Glutamatergic neuron (in vitro differentiated cells): ENCODE results near the gene TRIM46. TPM values are rescaled to one million over a fixed set of nuclear protein-coding genes. Genes with fewer than 3 reads are reported as not detected.

Experiments used
- DNase-seq: peaks from one replicate; pipeline ENCODE4 v3.0.0; 2022
- H3K27ac Mint-ChIP-seq: one replicate; pipeline ENCODE4 v1.8.0; 2020; ENCODE audit warnings: mild to moderate bottlenecking, mixed read lengths, inconsistent platforms; ENCODE audit not compliant: unreplicated experiment
- H3K27me3 Mint-ChIP-seq: one replicate; pipeline ENCODE4 v1.8.0; 2020; ENCODE audit warnings: mild to moderate bottlenecking, moderate library complexity, mixed read lengths, inconsistent platforms; ENCODE audit not compliant: unreplicated experiment
- H3K36me3 Mint-ChIP-seq: one replicate; pipeline ENCODE4 v1.8.0; 2020; ENCODE audit warnings: mild to moderate bottlenecking, mixed read lengths, inconsistent platforms; ENCODE audit not compliant: unreplicated experiment
- H3K4me1 Mint-ChIP-seq: one replicate; pipeline ENCODE4 v1.8.0; 2020; ENCODE audit warnings: mild to moderate bottlenecking, low read depth, mixed read lengths, inconsistent platforms; ENCODE audit not compliant: unreplicated experiment
- H3K4me3 Mint-ChIP-seq: one replicate; pipeline ENCODE4 v1.8.0; 2020; ENCODE audit warnings: mild to moderate bottlenecking, mixed read lengths, inconsistent platforms; ENCODE audit not compliant: unreplicated experiment
- H3K9me3 Mint-ChIP-seq: one replicate; pipeline ENCODE4 v1.8.0; 2020; ENCODE audit warnings: mild to moderate bottlenecking, moderate library complexity, mixed read lengths, inconsistent platforms; ENCODE audit not compliant: unreplicated experiment
- total RNA-seq: library from RNA; stranded (reverse); fragmentation: NEBNext Ultra II Directional; extraction: Animal tissue kit (Norgen Biotek cat#: 25700); gene quantifications from one replicate; pipeline ENCODE4 v1.2.1, GENCODE V29; 2021; ENCODE audit not compliant: unreplicated experiment
- TF ChIP-seq, protein P1 (sequence below): fragments of 200-600 bp; sonication (generic); IDR thresholded peaks from one replicate; pipeline ENCODE4 v1.5.0; 2021; ENCODE audit not compliant: partially characterized antibody, unreplicated experiment

Gene TRIM46
- total RNA-seq, 1 donor from 2014 or later = 30.4 TPM

DNA sequence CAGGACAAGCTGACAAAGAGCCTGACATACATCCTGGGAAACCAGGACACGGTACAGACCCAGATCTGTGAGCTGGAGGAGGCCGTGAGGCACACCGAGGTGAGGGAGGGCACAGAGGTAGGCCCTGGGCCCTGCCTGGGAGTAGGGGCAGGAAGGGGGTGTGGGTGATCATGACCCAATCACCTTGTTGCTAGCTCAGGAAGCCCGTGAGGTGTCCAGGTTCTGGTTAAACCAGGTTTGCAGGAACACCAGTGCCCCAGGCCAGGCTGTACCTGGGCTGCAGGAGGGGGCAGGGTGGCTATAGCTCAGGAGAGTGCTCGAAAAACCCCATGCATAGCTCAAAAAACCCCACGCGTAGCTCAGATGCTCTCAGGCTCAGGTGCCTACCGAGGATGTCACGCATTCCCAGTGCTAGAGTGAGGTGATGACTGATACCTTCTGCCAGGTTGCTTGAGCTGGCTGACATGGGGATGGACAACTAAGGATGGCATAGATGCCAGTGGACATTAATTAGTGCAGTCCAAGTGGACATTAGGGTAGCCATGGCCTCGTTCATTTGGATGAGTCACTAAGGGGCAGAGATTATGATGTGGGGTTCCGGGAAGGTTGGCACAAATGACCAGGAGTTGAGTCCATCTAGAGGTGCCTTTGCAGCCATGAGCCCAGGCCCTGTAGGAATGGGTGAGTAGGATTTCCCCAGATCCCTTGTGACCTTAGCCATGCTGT, 3.7 kb downstream of the TRIM46 start:
- DNase-seq = peak; percentile 5
- H3K36me3 Mint-ChIP-seq = peaks cover 5% of the 10 kb centered on the region

DNA sequence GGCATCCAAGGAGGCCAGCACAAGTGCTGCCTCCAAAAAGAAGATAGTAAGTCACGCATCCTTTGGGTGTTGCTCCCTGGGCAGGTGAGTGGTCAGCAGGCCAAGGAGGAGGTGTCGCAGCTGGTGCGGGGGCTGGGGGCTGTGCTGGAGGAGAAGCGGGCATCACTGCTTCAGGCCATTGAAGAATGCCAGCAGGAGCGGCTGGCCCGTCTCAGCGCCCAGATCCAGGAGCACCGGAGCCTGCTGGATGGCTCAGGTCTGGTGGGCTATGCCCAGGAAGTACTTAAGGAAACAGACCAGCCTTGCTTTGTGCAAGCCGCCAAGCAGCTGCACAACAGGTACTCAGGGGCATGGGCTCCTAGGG, 4.3 kb downstream of the TRIM46 start:
- peaks cover 12% of the 10 kb centered on the region for H3K9me3 Mint-ChIP-seq
- peaks cover 12% of the 10 kb centered on the region for H3K27me3 Mint-ChIP-seq
- H3K4me3 Mint-ChIP-seq = no peak overlapping the region
- TF ChIP-seq, protein P1, sequence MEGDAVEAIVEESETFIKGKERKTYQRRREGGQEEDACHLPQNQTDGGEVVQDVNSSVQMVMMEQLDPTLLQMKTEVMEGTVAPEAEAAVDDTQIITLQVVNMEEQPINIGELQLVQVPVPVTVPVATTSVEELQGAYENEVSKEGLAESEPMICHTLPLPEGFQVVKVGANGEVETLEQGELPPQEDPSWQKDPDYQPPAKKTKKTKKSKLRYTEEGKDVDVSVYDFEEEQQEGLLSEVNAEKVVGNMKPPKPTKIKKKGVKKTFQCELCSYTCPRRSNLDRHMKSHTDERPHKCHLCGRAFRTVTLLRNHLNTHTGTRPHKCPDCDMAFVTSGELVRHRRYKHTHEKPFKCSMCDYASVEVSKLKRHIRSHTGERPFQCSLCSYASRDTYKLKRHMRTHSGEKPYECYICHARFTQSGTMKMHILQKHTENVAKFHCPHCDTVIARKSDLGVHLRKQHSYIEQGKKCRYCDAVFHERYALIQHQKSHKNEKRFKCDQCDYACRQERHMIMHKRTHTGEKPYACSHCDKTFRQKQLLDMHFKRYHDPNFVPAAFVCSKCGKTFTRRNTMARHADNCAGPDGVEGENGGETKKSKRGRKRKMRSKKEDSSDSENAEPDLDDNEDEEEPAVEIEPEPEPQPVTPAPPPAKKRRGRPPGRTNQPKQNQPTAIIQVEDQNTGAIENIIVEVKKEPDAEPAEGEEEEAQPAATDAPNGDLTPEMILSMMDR = no peak
- no peak overlapping the region for H3K27ac Mint-ChIP-seq
- peak; percentile 5 for DNase-seq
- H3K4me1 Mint-ChIP-seq = peaks cover 8% of the 10 kb centered on the region
- peaks cover 5% of the 10 kb centered on the region for H3K36me3 Mint-ChIP-seq

More for the DNA sequence above, 3.7 kb downstream of the TRIM46 start:
- TF ChIP-seq, protein P1 = no peak
- H3K4me1 Mint-ChIP-seq = peaks cover 8% of the 10 kb centered on the region
- no peak overlapping the region for H3K27ac Mint-ChIP-seq
- peaks cover 15% of the 10 kb centered on the region for H3K27me3 Mint-ChIP-seq
- H3K9me3 Mint-ChIP-seq = peaks cover 15% of the 10 kb centered on the region
- H3K4me3 Mint-ChIP-seq = no peak overlapping the region

DNA sequence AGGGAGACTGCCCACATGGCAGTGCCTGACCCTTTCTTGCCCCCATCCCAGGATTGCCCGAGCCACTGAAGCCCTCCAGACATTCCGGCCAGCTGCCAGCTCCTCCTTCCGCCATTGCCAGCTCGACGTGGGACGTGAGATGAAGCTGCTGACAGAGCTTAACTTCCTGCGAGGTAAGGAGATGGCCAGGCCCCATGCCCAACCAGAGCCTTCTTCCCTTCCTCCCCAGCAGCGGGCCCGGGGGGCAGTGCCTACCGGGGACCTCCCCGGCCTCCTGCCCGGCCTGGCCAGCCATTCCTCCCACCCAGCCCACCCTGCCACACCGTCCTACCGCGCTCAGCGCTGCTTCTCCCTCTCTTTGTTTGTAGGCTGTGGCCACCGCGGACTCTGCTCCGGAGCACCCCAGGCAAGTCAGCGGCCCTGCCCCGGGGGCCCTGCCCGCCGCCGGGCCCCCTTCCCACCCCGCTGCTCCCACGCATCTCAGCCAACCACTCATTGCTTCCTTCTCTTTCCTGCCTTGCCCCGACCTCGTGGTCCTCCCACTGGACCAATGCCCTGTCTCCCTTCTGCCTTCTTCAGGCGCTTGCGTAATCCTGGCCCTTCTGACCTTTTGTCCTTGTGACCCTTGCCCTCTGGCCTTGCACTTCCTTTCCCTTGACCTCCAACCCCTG, 4.9 kb downstream of the TRIM46 start:
- H3K9me3 Mint-ChIP-seq = peaks cover 6% of the 10 kb centered on the region
- peaks cover 4% of the 10 kb centered on the region for H3K4me1 Mint-ChIP-seq
- no peak overlapping the region for H3K27ac Mint-ChIP-seq
- TF ChIP-seq, protein P1 = no peak
- peak overlapping the region; percentile 69 for H3K4me3 Mint-ChIP-seq
- peaks cover 5% of the 10 kb centered on the region for H3K36me3 Mint-ChIP-seq
- peak; percentile 10 for DNase-seq
- peaks cover 10% of the 10 kb centered on the region for H3K27me3 Mint-ChIP-seq

DNA sequence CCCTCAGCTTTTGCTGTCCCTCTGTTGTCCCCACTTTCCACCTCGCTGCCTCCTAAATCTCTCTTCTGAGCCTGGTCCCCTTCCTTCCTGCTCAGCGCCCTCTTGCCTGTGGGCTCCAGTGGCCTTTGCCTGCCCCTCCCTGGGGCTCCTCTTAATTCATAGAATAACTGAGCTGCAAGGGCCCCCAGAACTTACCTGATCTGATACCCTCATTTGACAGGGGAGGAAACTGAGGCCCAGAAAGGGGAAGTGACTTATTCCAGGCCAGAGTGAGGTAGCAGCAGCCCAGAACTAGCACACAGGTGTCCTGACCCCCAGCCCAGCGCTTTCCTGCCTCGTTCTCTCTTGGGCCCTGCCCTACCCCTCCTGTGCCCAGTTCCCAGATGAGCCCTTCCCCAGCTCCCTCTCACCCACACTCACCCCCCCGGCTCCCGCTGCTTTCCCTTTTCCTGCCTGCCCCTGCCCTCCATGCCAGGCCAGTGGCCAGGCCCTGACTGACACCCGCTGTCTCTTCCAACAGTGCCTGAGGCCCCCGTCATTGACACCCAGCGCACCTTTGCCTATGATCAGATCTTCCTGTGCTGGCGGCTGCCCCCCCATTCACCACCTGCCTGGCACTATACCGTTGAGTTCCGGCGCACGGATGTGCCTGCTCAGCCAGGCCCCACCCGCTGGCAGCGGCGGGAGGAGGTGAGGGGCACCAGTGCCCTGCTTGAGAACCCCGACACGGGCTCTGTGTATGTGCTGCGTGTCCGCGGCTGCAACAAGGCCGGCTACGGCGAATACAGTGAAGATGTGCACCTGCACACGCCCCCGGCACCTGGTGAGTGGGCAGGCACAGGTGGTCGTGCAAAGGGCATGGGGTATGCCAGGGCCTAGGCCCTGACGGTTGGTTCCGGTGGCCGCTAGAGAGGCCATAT, 5.7 kb downstream of the TRIM46 start:
- TF ChIP-seq, protein P1 = no peak
- Mint-ChIP-seq H3K36me3 (peaks cover 5% of the 10 kb centered on the region), H3K9me3 (peaks cover 2% of the 10 kb centered on the region), H3K4me3 (peak overlapping the region; percentile 69), H3K27me3 (peaks cover 7% of the 10 kb centered on the region), H3K27ac (no peak overlapping the region), H3K4me1 (peaks cover 4% of the 10 kb centered on the region)
- peak; percentile 7 for DNase-seq
